NOMO-1 treated with dmso at 0.1 percent for 144 hours (cell line): ENCODE data around the gene CC2D2A.
"Not testable (repeated sequence)": the region's sequence is repeated elsewhere in the genome, so short reads cannot be mapped to it uniquely, and the experiment has no call there.

Experiments
- DNase-seq: peaks from one replicate; lab custom pipeline; 2025; ENCODE audit not compliant: unreplicated experiment; lab: John Stamatoyannopoulos, UW

Gene CC2D2A

GRCh38 chr4:15556511-15557092 is 86.9 kb downstream of the CC2D2A start:
- DNase-seq: no peak

- no peak for DNase-seq
Measured at GRCh38 chr4:15557786-15558550, 88.3 kb downstream of the CC2D2A start.

GRCh38 chr4:15558561-15558960 is 88.9 kb downstream of the CC2D2A start:
- no peak for DNase-seq

- DNase-seq: no peak
Measured at GRCh38 chr4:15562114-15562513, 92.4 kb downstream of the CC2D2A start.

- no peak for DNase-seq
Measured at GRCh38 chr4:15562623-15563022, 92.9 kb downstream of the CC2D2A start.

- DNase-seq: no peak
Measured at GRCh38 chr4:15563871-15564270, 94.2 kb downstream of the CC2D2A start.

- no peak for DNase-seq
Measured at GRCh38 chr4:15568821-15569220, 99.1 kb downstream of the CC2D2A start.

GRCh38 chr4:15569746-15570145 is 100.1 kb downstream of the CC2D2A start:
- no peak for DNase-seq

- DNase-seq: no peak
Measured at GRCh38 chr4:15575966-15576365, 106.3 kb downstream of the CC2D2A start.

GRCh38 chr4:15577508-15577907 is 107.8 kb downstream of the CC2D2A start:
- DNase-seq: no peak

- DNase-seq: no peak
Measured at GRCh38 chr4:15584785-15585184, 115.1 kb downstream of the CC2D2A start.

GRCh38 chr4:15585331-15585730 is 115.6 kb downstream of the CC2D2A start:
- no peak for DNase-seq

GRCh38 chr4:15586066-15586465 is 116.4 kb downstream of the CC2D2A start:
- DNase-seq: peak; percentile 58

GRCh38 chr4:15587649-15588048 is 118.0 kb downstream of the CC2D2A start:
- DNase-seq: no peak

- DNase-seq: no peak
Measured at GRCh38 chr4:15592799-15593198, 123.1 kb downstream of the CC2D2A start.

GRCh38 chr4:15598644-15599043 is 129.0 kb downstream of the CC2D2A start:
- DNase-seq: no peak

GRCh38 chr4:15600176-15600575 is 130.5 kb downstream of the CC2D2A start:
- DNase-seq: no peak

GRCh38 chr4:15601862-15602261 is 132.2 kb downstream of the CC2D2A start:
- no peak for DNase-seq

GRCh38 chr4:15605537-15605936 is 135.9 kb downstream of the CC2D2A start:
- DNase-seq: no peak

- no peak for DNase-seq
Measured at GRCh38 chr4:15610855-15611254, 141.2 kb downstream of the CC2D2A start.

GRCh38 chr4:15612136-15612535 is 142.5 kb downstream of the CC2D2A start:
- no peak for DNase-seq

- not testable (repeated sequence) for DNase-seq
Measured at GRCh38 chr4:15614891-15615290, 145.2 kb downstream of the CC2D2A start.

- not testable (repeated sequence) for DNase-seq
Measured at GRCh38 chr4:15617407-15617806, 147.7 kb downstream of the CC2D2A start.
